Breast epithelium (tissue), 3 donors: ENCODE measurements around the gene INSR.

Source experiments
- POLR2AphosphoS5 ChIP-seq, 3 donors: sonication (generic); formaldehyde crosslinking; IDR thresholded peaks; one replicate each; pipeline ENCODE4 v1.6.1; 2017; ENCODE audit warnings: antibody characterized with exemption in 3 of 3
- TF ChIP-seq, protein P1 (sequence below), 3 donors: fragments of 450-650 bp; IDR thresholded peaks; one replicate each; pipeline ENCODE4 v1.5.1; 2016 to 2017; ENCODE audit warnings: antibody characterized with exemption in 3 of 3, mild to moderate bottlenecking in 3 of 3, moderate library complexity in 3 of 3

DNA sequence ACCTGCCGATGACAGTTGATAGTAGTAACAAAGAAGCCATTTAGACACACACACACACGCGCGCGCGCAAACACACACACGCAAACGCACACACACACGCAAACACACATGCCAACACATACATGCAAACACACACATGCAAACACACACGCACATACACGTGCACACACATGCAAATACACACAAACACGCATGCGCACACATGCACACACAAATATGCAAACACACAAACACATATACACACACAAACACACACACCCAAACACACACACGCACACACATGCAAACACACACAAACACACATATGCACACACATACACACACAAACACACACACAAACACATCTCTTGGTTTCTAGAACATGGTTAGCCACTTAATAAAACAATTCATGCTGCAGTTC is 174.6 kb downstream of the INSR start:
- TF ChIP-seq, protein P1, sequence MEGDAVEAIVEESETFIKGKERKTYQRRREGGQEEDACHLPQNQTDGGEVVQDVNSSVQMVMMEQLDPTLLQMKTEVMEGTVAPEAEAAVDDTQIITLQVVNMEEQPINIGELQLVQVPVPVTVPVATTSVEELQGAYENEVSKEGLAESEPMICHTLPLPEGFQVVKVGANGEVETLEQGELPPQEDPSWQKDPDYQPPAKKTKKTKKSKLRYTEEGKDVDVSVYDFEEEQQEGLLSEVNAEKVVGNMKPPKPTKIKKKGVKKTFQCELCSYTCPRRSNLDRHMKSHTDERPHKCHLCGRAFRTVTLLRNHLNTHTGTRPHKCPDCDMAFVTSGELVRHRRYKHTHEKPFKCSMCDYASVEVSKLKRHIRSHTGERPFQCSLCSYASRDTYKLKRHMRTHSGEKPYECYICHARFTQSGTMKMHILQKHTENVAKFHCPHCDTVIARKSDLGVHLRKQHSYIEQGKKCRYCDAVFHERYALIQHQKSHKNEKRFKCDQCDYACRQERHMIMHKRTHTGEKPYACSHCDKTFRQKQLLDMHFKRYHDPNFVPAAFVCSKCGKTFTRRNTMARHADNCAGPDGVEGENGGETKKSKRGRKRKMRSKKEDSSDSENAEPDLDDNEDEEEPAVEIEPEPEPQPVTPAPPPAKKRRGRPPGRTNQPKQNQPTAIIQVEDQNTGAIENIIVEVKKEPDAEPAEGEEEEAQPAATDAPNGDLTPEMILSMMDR (IDR thresholded peaks at IDR 0.05), result no peak
- no peak for TF ChIP-seq POLR2AphosphoS5 (IDR thresholded peaks at IDR 0.05)
